ENCODE measurements around the gene KATNA1.

DNA sequence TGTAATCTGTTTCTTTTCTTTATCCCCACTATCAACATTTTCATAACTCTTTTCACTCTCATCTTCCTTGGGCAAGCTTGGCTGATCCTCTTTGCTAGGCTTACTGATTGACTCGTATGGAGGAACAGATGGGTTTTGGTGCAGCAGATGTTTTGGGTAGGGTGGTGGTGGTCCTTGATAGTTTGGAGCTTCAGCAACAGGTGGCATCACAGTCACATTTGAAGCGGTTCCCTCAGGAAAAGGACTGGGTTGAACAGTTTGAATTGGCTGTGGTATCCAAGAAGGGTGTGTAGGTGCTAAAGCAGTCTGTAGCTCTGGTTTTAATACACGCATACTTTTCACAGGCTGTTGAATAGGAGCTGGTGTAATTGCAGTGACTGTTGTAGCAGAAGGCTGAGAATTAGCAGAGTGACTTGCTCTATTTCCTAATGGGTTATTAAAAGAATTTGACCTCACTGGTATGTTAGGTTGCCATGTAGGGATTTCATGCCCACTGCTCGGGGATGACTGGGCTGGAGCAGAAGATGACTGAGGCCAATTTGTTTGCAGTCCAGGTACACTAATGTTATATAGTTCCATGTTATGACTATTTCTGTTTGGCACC is 34.8 kb upstream of the KATNA1 start:
- no peak for TF ChIP-seq POLR2A (IDR thresholded peaks at IDR 0.05)
- TF ChIP-seq, protein P1, sequence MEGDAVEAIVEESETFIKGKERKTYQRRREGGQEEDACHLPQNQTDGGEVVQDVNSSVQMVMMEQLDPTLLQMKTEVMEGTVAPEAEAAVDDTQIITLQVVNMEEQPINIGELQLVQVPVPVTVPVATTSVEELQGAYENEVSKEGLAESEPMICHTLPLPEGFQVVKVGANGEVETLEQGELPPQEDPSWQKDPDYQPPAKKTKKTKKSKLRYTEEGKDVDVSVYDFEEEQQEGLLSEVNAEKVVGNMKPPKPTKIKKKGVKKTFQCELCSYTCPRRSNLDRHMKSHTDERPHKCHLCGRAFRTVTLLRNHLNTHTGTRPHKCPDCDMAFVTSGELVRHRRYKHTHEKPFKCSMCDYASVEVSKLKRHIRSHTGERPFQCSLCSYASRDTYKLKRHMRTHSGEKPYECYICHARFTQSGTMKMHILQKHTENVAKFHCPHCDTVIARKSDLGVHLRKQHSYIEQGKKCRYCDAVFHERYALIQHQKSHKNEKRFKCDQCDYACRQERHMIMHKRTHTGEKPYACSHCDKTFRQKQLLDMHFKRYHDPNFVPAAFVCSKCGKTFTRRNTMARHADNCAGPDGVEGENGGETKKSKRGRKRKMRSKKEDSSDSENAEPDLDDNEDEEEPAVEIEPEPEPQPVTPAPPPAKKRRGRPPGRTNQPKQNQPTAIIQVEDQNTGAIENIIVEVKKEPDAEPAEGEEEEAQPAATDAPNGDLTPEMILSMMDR (IDR thresholded peaks at IDR 0.05) = no peak

Data from testis (tissue), 2 donors.